Femur (tissue), 1 donor: ENCODE data around the gene RNASE8.
A peak's percentile ranks its signal among the peaks of the same experiment; 100 is the strongest.

Experiments used
- DNase-seq: peaks from one replicate; pipeline ENCODE4 v3.0.0-alpha.2; 2017

RNASE8 gene

DNA sequence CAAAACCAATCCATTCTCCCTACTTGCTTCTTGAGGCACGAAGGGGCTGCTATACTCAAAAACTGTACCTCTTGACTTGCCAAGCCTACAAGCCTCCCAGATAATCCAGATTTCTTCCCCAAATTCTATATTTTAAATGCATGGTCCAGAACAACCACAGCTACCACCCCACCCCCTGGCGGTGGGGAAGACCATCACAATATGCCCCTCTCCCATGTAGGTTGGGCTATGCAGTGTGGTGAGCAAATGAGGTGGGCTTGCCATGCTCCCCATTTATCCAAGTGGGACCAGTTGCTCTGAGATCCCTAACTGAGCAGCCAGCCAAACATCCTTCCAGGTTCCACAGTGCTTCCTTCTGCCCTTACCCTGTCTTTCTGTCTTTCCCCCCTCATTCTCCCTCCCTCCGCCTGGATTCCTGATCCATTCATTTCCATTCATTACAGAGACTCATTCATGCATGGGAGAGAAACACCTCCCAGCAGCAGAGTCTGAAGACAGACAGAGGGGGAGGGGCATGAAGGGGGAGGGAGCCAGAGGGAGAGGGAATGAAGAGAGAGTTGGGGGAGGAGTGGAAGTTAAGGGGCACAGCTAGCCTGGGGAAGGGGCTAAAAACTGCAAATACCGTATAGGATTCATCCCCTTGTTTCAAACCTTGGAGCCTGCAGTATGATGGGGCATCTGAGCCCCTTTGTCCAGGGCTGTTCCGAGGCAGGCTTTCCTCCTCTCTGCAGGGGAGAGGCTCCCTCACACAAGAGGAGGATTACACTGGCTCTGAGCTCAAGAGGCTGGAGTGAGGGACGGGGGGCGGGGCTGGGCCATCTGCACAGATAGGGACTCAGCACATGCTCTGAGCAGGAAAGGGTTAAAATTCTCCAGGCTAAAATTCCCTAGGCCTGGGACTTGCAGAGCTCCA lies 36.4 kb downstream of the RNASE8 start:
- no peak for DNase-seq

DNA sequence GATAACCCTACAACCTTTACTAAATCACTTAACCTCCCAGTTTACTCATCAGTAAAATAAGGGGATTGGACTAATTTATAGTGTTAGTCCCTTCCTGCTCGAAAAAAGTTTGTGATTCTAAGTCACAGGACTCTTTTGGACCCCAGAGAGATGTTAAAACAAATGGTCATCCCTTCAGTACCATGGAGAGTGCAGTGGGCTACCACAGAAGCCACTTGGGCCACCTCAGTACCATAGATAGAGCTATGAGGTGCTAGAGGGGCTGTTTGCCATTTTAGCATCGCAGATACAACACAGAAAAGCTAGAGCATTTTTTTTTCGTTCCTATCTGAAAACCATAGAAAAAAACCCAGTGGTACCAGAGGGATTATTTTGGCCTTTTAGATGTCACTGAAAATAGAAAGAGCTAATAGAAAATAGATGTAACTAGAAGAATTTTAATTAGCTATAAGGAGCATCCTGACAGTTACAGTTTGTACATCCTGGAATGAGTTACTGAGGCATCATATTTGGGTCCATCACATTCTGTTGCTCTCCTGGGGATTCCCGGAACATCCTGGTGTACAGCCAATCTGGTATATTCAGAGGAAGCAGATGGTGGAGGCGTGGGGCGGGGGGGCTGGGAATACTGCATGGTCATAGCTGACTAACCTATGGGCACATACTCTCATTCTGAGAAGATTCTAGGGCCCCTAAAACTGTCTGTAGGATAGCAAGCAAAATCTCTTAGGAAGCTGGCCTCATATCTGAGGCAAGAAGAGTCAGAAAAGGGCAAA lies 38.0 kb downstream of the RNASE8 start:
- DNase-seq = no peak

DNA sequence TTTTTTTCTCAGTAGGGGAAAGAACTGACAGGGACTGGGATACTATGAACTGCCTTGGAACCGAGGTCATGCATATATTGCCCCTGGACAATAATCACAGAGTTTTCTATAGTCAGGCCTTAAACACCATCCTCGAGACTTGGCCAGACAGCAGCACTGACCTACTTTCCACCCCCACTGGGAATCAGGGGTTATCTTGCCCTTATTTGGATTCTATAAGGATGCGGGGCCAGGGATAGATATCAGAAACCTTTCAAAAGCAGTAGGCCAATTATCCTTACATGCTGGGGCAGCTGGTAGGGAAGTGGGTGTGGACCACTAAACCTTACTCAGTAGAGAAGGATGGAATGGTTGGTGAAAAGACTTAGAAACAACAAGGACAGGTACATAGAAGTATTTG lies 38.8 kb downstream of the RNASE8 start:
- no peak for DNase-seq

DNA sequence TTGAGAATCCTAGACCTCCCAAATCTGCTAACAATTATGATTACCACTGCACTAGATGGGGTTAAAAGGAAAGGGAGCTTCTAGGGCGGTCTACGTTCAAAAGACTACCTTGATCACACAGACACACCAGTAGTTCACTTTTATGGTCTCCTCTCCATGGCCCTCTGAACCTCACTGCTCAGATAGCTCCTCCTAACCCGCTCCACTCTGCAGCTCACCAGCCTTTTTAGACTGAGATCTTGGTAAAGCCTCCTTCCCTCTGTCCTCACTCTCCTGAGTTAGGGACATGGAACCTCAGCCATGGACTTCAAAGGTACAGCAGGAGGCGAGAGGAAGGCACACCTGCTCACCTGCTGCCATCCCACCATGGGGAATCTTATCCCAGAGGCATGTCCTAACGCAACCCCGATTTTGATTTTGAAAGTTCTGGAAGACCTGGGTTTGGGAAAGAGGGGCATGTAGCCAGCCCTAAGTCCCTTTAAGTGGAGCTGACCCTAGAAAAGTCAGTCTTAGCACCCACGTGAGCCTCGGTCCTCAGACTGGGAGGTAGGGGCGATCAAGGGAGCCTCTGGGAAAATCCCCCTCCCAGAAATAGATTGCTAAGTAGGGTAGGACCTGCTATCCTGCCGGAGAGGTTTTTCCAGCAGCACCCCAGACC lies 39.5 kb downstream of the RNASE8 start:
- no peak for DNase-seq

DNA sequence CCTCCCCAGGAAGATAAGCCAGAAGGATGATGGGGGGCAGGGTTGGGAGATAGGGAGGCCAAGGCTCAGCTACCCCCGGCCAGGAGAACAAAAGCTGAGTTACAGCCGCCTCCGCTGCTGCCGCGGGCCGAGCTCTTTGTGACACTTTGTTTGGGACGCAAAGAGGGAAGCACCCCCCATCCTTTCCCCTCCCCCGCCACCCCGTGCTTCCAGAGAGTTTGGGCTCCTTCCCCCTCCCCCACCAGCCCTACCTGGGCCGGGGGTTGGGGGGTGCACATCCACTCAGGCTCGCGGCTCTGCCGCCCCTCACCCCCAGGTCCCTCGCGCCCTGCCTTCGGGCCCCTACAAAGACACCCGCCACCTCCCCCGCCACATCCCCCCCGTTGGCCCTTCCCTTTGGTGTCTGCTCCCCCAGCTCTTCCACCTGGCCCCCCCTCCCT lies 40.0 kb downstream of the RNASE8 start:
- DNase-seq = no peak

DNA sequence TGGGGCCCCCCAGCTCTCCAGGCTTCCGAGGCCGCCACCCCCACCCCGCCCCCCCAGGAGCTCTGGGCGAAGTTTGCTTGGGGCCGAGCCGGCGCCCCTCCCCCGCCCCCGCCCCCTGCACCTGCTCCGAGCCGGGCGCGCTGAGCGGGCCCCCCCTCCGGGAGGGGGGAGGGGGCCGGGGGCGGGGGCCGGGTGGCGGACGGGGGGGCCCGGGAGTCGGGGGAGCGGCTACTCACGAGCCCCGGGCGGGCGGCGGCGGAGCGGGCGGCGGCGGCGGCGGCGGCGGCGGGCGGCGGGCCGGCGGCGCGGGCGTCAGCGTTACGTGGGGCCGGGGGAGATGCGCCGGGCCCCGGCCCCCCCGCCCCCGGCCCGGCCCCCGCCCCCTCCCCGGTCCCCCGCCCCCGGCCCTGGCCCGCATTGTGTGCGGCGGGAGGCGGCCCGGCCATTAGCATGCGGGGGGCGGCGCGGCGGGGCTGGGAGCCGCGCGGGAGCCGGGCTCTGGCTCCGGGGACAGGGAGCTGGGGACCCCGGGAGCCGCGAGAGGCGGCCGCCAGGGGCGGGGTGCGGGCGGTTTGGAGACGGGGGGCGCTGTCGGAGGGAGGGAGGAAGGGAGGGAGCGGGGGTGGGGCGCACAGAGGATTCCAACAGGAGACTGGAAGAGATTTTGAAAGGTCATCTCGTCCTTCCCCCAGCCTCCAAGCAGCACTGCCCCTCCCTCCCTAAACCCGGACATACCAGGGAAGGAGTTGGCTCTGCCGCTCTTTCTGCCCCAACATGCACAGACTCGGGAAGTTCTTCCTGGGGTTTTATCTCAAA lies 40.7 kb downstream of the RNASE8 start, which contains the start of gene ZNF219:
Gene ZNF219 (minus strand): TSS at position 580 of the 816 bp plus-strand sequence. CDS start 5,064 bp downstream, outside the sequence.
- DNase-seq = peak; percentile 76

DNA sequence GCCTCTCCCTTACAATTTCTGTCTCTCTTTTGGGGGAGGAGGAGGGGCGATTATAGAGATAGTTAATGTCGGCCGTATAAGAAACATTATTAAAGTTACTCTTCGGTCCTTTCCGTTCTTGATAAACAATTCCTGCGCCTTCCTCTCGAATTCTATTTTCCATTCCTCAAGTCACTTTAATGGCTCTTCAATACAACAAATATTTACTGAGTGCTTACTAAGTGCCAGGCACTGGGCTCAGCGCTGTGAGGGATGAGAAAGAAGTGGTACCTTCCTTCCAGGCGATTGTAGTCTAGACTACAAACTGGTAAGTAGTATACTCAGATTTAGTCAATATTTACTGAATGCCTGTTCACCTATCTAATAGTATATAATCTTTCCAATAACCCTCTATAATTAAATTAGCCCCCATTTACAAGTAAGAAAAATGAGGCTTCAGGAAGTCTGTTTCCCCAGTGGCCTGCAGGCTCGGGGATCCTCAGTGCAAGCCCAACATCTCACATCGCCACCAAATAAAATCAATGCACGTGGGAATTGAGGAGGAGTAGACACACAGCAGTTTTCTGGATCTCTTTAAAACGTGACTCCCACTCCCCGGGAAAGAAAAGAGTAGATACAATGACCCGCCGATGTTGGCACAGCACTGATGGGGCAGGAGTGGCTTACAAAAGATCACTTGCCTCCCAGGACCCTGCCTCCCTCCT lies 41.4 kb downstream of the RNASE8 start:
- no peak for DNase-seq

DNA sequence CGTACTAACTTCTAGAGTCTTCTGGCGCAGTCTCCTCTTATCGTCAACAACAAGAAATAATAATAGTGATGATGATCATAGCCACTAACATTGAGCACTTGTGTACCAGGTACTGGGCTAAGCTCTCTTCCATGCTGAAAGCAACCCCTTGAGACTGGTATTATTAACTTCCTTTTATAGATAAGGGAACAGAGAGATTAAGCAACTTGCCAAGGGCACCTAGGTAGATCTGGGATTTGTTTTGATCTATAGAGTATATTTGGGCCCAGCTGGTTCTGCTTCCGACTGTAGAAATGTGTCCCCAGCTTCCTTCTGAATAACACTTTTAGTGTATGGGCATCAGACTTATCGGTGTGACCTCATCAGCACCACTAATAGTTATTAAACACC lies 42.0 kb downstream of the RNASE8 start:
- DNase-seq = no peak

DNA sequence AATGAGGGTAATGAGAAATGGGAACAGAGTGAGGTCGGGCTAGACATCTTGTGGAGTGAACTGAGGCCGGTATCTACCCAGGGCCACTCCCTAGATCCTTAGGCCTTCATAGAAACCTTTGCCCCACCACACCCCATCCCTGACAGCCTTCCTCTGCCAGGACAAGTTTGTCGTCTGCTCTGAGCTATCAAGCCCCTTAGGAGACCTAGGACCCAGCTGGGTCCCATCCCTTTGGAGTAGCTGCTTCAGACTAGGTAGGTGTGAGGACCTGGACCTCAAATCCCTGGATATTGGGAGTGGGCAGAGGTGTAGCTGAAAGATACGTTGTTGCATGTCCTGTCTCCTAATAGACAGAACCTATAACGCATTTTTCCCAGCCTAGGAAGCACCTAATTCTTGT lies 43.3 kb downstream of the RNASE8 start, which contains the start of gene TMEM253:
Gene TMEM253 (plus strand): TSS at position 136 of the 400 bp plus-strand sequence. CDS start 278 bp downstream, outside the sequence.
- no peak for DNase-seq

DNA sequence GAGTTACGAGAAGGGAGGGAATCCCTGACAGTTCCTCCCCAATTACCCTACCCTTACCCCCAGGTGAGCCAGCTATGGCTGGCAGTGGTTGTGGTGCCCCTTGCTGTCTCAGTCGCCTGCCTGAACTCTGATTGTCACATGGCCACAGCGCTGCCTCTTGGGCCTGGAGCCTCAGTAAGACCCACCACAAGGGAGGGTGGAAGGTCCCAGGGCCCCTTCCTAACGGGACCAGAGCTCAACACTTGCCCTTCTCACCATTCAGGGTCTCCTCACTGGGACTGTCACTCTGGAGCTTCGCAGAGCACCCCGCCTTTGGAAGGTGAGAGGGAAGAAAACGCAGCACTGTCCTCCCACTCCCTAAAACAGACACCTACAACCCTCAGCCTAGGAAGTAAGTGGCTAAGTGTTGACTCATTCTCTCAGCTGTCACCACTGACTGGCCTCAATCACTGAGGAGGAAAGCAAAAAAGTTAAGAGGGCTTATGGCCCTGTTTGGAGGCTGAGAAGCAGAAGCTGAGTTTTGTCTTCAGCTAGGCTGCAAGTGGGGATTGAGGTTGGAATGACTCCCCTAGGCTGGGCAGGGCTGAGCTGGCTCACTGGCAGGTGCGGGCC lies 44.3 kb downstream of the RNASE8 start:
- DNase-seq = no peak

DNA sequence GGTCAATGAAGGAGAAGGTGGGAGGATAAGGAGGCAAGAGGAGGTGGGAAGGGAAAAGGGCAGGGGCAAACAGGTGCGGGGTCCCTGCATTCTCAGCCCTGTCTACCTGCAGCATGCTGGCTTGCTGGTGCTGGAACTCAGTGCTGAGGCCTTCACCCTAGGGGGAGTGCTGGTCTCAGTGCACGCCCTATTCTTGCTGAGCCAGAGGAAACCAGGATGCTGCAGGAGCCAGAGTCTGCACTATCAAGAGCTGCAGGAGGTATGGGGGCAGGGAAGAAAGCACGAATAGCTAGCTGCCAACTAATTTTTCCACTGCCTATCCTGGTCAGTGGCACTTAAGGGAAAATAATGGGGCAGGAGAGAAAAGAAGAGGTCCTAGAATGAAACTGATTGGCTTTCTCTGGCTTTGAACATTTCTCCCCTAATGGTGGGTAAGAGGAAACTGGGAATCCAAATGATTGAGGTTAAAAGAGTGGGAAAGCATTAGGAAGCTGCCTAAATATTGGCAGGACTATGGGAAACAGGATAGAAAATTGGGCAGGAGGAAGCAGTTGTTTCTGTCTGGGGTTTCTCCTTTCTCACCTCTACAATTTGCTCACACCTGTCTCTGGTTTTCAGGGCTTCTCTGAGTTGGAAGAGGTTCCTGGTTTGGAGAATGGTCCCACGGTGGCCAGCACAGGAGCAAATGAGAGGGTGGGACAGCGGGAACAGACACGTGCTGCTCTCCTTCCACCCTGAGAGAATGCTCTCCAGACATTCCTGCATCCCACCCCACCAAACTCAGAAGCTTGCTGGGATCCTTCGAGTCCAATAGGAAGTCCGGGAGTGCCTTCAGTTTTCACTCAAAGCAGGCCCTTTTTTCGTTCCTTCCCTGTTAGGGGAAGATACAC lies 45.1 kb downstream of the RNASE8 start:
- DNase-seq = no peak

DNA sequence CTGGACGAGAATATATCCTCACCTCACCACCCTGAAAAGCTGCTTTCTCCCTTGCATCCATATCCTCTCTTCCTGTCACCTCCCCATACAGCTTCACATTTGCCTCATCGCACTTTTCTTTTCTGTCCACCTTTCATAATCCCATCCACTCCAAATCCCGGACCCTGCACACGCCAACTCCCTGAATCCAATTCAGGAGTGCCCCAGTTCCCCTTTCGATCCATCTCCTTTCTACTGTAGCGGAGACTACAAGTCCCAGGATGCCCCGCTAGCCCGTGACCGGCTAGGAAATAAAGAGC lies 45.7 kb downstream of the RNASE8 start:
- DNase-seq = no peak

DNA sequence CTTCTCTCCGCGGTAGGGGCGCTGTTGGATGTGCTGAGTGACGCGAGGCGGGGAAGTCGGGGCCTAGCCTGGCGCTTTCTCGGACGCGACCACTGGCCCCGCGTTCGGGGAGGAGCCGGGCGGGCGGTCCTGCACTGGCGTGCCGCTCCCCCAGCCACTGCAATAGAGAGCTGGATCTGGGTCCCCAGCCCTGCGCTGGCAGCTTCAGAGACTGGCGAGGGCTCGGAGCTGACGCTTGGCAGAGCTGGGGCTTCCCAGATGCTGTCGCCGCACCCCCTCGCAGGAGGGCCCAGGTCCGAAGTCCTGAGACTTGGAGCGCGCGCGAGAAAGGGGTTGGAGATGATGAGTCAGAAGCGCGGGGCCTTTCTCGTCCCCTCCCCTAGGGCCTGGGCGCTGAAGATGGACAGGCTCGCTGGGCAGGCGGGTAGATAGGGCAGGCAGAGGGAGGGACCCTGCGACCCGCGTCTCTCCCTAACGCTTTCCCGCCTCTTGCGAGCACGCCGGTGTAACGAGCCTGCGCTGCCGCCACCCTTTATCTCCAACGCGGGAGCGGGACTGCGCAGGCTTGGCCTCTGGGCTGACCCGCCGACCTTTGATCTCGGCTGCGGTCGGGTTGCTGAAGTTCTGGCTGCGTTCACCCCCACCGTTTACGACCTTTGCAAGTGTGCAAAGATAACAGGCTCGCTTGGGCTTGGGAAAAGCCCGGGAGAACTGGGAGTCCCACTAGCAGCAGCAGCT lies 46.3 kb downstream of the RNASE8 start:
- peak; percentile 97 for DNase-seq

DNA sequence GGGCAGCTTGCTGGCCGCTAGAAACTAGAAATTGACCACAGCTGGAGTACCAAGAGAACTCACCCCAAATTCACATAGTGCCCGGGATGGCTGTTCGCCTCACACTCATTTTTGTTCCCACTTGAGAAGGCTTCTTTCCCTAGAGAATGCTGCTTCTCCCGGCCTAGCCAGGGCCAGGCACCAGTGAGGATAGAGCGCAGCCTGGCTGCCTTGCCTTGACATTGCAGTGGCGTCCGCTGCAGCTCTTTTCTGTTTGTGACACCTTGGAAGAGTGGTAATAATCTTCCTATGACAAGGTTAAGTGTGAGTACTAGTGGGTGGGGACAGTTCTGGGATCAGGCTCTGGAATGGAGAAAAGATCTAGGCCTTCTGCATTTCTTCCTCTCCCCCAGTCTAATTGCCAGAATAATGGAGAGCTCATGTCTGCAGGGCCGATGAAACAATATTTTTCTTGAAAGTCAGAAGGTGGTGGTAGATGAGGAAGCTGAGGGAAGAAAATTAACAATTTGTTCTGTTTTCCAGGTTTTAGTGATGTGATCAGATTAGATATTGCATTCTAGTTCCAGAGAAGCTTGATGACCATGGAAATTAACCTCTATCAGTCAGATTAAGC lies 46.9 kb downstream of the RNASE8 start:
- peak; percentile 83 for DNase-seq

DNA sequence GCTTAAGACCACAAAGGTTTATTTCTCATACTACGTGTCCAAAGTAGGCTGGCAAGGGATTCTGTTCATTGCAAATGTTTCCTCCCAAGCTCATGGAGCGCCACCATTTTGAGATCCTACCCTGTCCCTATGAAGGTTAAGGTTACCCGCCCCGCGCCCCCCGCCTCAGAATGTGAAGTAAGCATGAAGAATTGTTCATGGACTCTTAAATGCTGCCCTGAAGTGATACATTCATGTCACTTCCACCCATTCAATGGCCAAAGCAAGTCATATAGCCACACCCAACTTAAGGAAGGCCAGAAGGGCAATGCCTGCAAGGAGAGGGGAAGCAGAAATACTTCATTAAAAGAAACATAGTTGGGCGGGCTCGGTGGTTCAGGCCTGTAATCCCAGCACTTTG lies 47.5 kb downstream of the RNASE8 start:
- no peak for DNase-seq

DNA sequence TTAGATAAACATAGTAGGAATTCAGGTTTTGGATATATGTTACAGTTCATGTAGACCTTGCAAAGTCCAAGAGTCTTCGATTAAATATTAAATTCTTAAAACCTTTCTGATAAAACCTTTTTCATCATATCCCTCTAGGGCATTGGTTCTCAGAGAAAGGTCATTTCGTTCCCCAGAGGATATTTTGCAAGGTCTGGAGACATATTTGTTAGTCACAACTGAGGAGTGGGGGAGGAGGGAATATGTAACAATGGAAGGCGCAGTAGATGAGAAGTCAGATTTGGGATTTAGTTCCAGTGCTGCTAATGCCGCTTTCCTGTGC lies 48.5 kb downstream of the RNASE8 start:
- DNase-seq = no peak

DNA sequence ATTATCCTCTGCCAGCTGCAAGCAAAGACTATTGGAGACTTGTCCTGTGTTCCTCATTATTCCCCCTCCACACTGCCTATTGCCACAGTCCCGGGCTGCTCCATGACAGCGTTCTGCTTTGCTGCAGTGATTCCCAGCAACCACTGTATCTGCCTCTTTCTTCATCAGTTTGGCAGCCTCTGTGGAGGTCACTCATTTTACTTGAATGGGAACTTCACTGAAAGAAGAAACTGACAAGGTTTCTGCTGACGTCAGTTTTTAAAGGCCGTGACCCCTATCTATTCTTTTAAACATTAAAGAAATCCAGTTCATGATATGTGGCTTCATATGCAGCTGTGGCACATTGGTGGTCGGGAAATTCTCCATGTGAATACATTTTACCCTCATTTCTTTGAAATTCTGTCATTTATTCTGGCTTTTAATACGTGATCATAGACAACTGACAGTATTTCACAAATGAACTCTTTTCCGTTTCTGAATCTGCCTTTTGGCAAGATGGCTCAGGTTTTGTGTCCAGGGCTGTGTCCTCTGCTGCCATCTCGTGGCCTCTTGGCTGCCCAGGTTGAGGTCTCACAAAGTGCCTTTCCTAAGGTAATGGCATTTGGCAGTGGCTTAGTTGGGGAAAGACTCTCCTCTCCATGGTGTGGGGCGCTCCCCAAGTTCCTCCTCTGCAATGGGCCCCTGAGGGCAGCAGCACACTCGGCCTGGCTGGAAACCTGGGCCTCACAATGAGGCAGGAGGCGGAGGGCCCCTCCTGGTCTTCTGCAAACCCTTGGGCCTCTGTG lies 49.1 kb downstream of the RNASE8 start:
- peak; percentile 87 for DNase-seq

DNA sequence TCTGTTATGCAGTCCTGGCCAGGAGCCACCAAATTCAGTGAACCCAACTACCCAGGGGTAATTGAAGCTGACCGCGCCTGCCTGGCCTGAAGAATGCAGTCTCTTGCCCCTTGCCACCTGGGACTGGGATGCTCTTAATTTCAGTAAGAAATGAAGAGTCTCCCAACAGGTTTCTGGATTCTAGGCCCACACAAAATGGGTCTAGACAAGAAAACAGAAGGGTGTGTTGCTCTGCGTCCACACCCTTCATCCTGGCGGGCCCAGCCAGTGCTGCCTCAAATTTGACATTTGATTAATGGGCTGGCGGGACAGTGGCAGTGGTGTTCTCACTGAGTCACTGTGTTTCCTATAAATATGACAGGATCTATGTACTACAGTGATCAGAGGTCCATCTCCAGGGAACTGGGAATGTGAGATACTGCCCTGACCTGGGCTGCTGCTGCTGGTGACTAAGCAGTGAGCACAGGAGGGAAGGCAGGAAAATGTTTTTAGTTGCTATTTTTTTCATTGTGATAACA lies 49.7 kb downstream of the RNASE8 start:
- DNase-seq = no peak
